Measurements from ENCODE around the gene CAMSAP2.
"Not testable (repeated sequence)": the region's sequence is repeated elsewhere in the genome, so short reads cannot be mapped to it uniquely, and the experiment has no call there.

CAMSAP2 gene

DNA sequence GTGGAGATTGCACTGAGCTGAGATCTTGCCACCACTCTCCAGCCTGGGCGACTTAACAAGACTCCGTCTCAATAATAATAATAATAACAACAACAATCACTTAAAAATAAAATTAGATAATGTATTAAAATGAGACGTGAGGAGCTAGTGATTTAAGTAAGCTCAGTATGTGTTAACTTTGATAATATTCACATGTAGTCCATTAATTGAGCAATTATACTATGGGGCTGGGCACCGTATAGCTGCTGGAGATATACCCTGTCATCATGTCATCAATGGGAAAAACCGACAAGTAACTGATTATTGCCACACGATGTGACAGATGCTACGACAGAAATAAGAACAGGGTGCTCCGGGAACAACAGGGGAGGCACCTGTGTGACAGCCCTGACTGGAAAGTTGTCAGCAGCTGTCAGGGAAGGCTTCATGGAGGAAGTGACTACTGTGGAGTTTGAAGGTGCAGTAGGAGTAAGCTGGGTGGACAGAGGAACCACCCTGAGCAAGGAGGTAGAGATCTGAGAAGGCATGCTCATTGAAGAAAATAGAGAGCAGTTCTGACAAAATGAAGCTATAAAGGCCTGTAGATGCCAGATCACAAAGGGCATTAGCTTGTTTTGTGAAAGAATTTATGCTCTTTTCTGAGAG is 924 bp upstream of the CAMSAP2 start:
- peak; percentile 7 for DNase-seq (ENCODE audit: low spot score)

DNA sequence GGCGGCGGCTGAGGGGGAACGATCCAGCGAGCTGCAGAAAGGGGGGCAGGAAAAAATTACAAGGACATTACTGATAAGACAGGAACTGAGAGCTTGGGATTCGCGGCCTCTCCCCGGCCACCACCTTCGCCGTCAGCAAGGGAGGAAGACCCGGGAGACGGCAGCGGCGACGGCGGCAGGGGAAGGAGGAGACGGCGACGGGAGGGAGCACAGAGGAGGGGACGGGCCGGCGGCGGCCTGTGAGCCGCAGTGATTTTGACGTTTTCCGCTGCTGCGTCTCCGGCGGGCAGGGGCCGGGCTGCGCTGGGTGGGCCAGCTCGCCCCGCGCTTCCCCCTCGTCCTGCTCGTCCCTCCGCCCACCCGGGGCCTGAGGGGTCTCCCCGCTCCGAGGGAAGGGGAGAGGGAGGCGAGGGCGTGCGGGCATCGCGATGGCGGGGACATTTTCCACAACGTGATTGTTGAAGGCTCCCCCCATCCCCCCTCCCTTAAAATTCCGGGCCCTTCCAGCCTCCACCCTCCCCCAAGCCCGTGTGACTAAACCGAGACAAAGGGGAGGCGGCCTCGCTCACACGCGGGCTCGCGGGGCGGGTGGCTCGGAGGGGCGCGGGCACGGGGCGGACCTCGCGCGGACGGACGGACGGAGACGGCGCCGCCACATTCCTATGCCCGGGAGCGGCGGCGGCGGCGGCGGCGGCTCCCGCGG is 407 bp downstream of the CAMSAP2 start:
- peak; percentile 81 for DNase-seq (ENCODE audit: low spot score)

DNA sequence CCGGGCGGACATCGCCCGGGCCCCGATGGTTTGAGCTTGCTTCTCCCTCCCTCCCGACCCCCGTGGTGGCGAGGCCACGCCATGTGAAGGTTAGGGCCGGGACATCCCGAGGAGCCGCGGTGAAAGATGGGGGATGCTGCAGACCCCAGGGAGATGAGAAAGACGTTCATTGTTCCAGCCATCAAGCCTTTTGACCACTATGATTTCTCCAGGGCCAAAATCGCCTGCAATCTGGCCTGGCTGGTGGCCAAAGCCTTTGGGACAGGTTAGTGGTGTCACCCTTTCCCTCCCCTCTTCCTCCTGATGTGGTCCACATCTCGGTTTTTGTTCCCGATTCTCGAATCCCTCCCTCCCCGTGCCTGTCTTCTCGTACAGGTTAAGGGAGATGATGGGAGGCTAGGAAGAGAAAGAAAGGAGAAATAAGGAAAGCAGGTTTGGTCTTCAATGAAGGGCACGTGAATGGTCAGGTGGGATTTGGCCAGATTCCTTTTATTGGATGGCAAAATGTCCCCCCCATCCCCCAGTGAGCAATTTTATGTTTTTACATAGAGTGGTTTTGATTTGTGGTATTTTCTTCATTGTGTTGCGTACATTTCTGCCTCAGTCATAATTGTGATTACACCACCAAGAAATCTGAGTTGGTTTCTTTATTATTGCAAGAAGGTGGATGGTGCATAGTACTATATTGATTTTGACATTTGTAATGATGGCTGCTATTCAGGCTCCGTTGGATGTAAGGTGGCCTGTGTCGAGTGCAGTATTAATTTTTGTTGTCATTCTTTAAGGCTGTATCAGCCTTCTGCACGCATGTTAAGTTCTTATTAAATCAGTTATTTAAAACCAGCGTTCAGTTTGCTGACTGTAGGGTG is 1.2 kb downstream of the CAMSAP2 start:
- peak; percentile 15 for DNase-seq (ENCODE audit: low spot score)

DNA sequence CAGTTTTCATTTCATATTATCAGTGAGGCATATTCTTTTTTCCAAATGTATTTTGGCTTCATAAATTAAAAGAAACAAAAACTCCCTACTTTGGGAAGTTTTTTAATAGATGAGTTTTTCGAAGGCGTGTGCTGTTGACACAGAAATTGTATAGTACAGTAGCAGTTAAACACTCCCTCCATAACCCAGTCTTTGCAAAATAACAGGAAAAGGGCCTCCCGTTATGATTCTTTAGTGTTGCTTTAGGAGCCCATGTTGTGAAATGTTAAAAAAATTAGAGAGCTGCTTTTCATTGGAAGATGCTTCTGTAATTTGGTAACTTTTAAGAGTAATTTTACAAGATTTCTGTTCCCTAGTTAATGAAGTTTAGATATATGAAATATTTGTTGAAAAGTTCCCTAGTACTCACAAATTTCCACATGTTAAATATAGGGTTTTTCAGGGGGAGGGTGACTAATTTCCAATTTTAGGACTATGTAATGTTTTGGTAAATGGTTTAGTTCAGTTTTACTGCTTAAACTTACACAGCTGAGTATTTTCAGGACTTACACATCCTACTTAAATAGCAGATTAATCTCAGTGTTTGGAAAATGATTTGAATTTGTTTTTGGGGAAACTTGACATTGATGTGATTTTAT is 2.0 kb downstream of the CAMSAP2 start:
- no peak for DNase-seq (ENCODE audit: low spot score)

DNA sequence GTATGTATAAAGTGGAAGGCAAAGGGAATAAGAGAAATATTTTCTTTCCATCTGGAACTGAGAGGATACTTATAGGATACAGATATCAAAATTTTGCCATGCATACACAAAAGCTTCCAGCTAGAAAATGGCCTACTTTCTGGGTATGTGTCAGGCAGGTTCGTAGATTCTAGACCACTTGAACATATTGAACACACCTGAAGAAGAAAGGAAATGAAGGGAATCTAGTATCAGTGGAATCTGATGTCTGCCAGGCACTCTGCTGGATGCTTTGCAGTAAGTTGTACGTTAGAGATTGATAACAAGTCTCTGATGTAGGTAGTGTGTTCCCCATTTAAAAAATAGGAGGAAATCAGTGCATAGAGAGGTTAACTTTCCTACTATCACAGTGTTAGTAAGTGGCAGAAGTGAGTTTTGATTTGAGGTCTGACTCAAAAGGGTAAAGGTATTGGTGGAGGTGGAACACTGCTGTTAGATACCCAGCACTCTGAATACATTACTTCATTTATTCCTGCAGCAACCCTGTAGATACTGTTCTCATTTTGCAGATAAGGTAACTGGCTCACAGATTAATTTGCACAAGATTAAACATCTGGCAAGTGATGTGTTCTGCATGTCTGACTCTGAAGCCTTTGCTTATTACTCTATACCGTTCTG is 3.0 kb downstream of the CAMSAP2 start:
- DNase-seq (ENCODE audit: low spot score) = no peak

DNA sequence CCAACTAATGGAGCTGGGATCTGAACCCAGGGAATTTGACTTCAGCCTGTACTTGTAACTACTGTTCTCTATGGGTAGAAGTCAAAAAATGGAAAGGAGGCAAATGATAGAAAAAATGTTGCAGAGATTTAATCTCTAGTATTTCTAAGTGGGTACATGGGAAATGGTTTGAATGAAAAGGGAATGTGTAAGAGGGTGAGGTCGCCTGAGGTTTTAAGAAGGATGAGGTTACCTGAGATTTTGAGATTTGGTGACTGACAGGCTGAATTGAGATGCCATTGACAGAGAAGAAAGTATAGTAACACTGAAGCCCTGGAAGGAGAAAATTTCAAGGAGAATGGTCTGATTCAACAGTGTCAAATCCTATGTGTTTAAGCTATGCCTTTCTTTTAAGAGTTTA is 5.5 kb downstream of the CAMSAP2 start:
- no peak for DNase-seq (ENCODE audit: low spot score)

DNA sequence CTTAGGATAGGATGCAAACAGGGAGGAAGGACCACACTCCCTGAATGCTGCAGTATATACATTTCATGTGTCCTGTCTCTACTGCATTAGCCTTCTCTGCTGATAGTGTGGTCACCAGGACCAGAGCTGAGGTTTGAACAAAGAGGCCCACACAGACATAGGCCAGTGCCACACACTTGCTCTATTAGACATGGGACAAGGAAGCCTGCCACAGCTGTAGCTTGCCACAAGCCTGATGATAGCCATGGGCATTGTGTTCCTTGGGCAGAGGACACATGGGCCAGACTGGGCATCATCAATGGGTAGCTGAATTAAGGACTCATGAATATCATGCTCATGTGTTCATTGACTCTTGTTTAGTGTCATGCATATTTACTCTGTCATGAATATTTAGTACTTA is 10.4 kb downstream of the CAMSAP2 start:
- DNase-seq (ENCODE audit: low spot score) = no peak

DNA sequence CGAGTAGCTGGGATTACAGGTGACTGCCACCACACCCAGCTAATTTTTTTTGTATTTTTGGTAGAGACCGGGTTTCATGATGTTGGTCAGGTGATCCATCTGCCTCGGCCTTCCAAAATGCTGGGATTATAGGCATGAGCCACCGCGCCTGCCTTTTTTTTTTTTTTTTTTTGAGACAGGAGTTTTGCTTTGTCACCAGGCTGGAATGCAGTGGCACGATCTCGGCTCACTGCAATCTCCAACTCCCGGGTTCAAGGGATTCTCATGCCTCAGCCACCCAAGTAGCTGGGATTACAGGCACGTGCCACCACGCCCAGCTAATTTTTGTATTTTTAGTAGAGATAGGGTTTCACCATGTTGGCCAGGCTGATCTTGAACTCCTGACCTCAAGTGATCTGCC is 12.1 kb downstream of the CAMSAP2 start:
- not testable (repeated sequence) for DNase-seq (ENCODE audit: low spot score)

DNA sequence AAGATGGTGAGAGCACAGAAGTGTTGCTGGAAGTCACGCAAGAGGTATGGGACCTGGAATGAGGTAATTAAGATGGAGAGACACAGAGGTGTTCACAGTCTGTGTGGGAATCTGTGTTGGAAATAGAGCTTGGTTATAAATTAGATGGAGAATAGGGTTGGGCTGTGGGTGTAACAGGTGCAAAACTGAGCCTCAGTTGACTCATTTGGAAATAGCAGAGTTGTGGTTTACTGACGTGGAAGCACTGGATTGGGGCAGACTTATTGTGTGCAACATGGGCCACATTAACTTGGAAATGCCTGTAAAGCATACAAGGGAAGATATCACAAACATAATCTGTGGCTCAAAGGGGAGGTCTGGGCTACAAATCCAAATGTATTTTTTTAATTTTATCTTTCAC is 13.0 kb downstream of the CAMSAP2 start:
- no peak for DNase-seq (ENCODE audit: low spot score)

DNA sequence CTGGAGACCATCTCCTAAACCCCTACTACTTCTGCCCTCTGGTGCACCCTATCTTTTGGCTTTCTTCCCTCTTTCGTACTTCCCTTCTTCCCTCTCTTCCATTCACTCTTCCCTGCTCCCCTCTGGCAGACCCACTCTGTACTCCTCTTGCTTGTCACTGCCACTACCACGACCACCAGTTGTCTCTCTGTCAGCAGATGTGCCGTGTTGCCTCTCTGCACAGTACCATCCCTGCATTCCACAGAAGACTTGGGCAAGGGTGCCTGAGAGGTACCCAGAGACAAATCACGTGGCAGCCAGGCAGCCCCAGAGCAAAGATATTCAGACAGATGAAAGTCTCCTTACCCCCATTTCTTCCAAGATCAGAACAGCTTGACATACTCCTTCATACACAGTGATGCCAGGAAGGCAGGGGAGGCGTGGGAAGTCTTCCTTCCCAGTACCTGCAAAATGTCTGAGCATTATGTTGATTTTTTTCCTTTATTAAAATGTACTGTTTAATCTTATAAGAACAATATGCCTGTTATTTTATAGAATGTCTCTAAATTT is 15.0 kb downstream of the CAMSAP2 start:
- no peak for DNase-seq (ENCODE audit: low spot score)

DNA sequence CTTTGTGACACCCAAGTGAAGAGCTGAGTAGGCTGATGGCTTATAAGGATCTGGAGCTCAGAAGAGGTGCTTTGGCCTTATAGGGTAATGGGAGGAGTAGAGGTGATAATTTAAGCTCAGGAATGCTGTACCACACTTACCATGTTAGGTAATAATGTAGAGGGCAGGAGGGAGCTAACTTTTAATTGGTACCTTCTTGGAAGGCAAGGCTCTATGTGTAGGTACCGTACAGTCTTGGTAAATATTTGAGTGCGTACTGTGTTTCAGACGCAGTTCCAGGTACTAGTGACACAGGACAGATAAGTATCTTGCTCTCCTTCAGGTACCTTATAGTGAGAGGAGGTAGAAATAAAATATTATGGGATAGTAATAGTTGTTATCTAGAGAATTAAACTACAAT is 16.8 kb downstream of the CAMSAP2 start:
- no peak for DNase-seq (ENCODE audit: low spot score)

DNA sequence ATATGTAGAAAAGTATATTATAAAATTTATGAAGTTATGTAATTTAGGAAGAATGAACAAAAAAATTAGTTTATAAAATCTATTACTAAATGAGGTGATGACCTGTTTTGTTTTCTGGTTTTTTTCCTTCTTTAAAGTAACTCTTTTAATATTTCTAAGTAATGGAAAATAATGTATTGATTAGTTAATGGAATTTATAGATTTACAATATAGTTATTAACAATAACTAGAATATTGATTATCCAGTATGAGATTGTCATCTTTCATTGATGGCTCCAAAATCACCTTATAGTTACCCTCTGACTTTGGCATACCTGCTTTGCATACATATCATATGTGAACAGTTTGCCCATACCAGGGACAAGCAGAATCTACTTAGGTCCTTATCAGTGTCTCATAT is 23.4 kb downstream of the CAMSAP2 start:
- DNase-seq (ENCODE audit: low spot score) = no peak

DNA sequence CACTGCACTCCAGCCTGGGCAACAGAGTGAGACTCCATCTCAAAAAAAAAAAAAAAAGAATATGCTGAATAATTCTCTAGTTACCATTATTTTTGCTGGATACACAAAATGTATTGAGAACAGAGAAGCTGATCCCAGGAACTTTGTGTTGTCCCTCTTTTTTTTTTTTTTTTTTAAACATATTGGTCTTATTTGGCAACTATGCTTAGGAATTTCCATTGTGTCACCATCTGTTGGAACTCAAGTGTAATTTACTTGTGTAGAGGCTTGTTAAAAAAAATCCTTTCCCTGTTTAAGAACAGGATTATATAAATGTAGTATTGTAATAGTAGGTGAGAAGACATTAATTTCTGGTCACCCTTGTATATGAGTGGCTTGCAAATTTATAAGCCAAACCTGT is 28.6 kb downstream of the CAMSAP2 start:
- DNase-seq (ENCODE audit: low spot score) = no peak

DNA sequence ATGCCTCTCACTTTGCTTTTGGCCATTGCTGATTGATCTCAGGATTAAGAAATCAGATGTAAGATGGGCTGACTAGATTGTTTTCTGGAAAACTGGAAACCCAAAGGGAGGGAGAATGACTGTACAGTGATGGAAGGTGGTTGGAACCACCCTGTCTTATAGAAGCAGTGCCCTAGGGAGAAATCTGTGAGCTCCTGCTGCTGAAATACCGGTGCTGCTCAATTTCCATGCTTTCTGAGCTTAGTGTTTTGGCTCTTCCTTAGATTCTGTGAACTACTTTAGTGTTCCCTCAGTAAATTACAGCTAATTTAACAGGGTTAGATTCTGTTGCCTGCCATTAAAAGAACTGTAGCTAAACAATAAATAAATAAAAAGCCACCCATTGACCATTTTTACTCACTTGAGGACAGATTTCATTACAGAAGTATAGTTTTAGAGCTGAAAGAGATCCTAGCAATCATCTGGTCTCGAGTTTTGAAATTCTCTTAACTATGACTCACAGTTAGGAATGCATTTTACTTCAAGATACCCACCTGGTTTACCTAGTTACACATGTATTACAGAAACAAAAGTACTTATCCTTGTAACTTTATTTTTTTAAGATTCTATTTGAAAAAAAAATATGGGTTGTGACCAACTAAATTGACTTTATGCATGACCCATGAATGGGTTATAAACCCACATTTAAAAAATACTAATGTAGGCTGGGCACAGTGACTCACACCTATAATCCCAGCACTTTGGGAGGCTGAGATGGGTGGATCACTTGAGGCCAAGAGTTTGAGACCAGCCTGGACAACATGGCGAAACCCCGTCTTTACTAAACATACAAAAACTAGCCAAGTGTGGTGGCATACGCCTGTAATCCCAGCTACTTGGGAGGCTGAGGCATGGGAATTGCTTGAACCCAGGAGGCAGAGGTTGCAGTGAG is 33.2 kb downstream of the CAMSAP2 start:
- DNase-seq (ENCODE audit: low spot score) = no peak

DNA sequence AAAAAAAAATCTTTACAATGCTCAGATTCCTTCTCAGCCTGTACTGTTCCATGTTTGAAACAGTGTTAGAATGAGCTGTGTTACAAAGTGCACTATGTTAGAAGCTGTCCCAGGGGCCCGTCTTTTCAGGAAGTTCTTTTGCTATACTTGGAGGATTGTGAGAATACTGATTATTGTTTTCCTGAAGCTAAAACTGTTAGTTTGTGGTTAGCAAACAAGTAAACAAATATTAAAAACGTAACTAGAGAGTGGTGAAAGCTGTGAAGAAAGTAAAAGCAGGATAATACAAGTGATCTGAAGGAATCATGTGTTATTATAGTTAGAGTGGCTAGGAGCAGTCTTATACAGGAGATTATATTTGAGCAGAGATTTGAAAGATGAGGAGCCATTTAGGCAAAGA is 35.6 kb downstream of the CAMSAP2 start:
- DNase-seq (ENCODE audit: low spot score) = no peak

DNA sequence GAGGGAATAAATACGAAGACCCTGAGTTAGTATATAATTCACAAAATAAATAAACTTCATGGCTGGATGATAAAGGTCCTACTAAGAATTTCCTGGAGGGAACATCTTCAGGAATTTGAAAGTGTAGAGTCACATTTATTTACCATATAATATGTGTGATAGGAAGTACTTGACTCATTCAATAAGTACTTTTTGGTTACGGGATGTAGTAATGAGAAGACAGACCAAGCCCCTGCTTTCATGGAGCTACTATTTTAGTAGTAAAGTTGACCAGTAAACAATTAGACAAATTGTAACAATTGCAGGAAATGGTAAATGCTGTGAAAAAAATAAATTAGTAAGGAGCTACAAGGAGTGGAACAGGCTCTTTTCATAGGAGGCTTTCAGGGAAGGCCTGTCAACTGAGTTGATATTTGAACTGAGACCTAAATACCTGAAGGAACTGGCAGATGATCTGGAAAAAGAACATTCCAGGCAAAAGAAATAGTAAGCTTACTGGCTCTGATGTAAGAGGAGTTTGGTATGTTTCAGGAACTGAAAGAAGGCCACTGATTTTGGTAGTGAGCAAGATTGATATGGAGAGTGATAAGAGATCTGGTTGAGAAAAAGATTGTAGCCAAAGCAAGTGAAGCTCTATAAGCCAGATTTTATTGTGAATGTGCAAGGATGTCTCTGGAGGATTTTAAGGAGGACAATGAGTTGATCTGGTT is 36.2 kb downstream of the CAMSAP2 start:
- no peak for DNase-seq (ENCODE audit: low spot score)

DNA sequence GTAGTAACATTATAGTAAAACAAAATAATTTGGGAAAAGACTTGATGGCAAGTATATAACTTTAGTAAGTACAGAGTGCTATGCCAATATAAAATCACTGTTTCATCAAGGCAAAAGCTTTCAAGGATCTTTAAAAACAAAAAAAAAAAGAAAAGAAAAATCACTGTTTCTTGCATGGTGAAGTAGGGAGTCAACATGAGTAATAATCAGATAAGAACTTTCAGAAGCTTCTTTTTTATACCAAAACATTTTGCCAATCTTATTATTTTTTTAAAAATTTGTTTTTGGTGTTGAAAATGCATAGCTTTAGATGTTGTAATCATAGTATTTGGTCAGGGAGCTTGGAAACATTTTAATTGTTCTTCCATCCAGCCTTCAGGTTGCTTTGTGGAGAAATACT is 37.2 kb downstream of the CAMSAP2 start:
- no peak for DNase-seq (ENCODE audit: low spot score)

DNA sequence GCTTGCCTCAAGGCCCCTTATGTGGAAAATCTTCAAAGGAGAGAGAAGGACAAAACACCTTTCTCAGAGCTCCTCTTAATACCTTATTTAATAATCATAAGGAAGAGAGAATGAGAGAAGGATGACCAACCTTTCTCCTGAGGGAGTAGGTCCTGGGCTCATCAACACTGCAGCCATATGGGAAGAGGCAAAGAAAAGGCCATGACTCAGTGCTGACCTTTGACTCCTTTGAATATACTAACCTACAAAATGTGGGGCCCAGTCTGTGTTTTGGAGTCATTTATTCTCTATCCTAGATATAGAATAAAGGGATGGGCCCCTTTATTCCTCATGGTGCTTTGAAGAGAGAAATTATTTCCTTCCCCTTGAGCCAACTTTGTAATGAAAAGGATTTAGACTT is 38.3 kb downstream of the CAMSAP2 start:
- no peak for DNase-seq (ENCODE audit: low spot score)

DNA sequence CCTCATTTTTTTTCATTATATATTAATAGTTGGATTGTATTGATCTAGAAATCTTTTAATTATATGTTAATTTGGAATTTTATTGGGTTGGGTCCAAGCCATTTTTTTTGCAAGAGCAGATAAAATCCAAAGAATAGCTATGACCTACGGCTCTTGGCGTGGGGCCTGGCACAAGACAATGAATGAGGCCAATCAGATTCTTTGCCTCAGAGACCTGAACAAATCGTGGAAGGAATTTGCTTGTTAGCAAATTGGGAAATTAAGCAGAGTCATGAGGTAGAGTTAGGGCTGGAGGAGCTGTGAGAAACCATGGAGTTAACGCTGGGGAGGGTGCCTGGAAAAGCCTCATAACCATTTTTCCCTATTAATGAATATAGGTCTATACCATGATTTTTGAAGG is 40.1 kb downstream of the CAMSAP2 start:
- DNase-seq (ENCODE audit: low spot score) = no peak

DNA sequence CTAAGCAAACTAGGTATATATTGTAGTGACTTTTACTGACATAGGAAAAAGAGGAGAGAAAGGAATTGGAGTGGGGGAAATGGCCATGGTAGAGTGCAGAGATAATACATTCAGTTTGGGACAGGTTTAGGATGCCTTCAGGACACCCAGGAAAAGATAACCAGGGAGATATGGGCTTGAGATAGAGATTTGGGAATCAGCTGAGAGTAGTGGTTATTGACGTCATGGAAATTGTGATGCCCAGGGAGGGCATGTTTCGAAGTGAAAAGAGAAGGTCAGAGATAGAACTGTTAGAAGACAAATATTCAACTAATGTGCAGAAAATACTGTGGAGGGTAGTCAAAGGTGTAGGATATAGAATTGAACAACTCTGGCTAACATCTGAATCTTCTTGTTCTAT is 40.6 kb downstream of the CAMSAP2 start:
- DNase-seq (ENCODE audit: low spot score) = no peak
